ENCODE results near the gene ATXN1.

ATXN1 gene

GRCh38 chr6:16759181-16759645, 2.0 kb downstream of the ATXN1 start:
- DNase-seq (ENCODE audit: low spot score) (no peak), ATAC-seq (ENCODE audit: low read depth) (no peak)
- no peaks in the 10 kb centered on the region for H3K36me3 ChIP-seq (ENCODE audit: low read depth)
- H3K27ac ChIP-seq (ENCODE audit: poor library complexity, severe bottlenecking) = peak overlapping the region; percentile 87
- TF ChIP-seq CTCF (IDR thresholded peaks at IDR 0.05; ENCODE audit: poor library complexity, severe bottlenecking) = no peak
- H3K27me3 ChIP-seq (ENCODE audit: insufficient read depth, poor library complexity, severe bottlenecking) = no peaks in the 10 kb centered on the region
- peaks cover 52% of the 10 kb centered on the region for H3K4me1 ChIP-seq (ENCODE audit: insufficient read depth, poor library complexity, severe bottlenecking)
- peak overlapping the region; percentile 69 for H3K4me3 ChIP-seq (ENCODE audit: severe bottlenecking)
- H3K9me3 ChIP-seq (ENCODE audit: severe bottlenecking) = no peaks in the 10 kb centered on the region

- Histone ChIP-seq H3K9me3 (ENCODE audit: severe bottlenecking) (no peaks in the 10 kb centered on the region), H3K27me3 (ENCODE audit: insufficient read depth, poor library complexity, severe bottlenecking) (no peaks in the 10 kb centered on the region), H3K36me3 (ENCODE audit: low read depth) (no peaks in the 10 kb centered on the region), H3K4me1 (ENCODE audit: insufficient read depth, poor library complexity, severe bottlenecking) (peaks cover 44% of the 10 kb centered on the region), H3K27ac (ENCODE audit: poor library complexity, severe bottlenecking) (peak overlapping the region; percentile 87), H3K4me3 (ENCODE audit: severe bottlenecking) (no peak overlapping the region)
- DNase-seq (ENCODE audit: low spot score) = no peak
- TF ChIP-seq CTCF (IDR thresholded peaks at IDR 0.05; ENCODE audit: poor library complexity, severe bottlenecking) = no peak
- ATAC-seq (ENCODE audit: low read depth) = no peak
Measured at GRCh38 chr6:16758163-16758975, 2.9 kb downstream of the ATXN1 start.

GRCh38 chr6:16757332-16757731, 3.9 kb downstream of the ATXN1 start:
- peak overlapping the region; percentile 87 for H3K27ac ChIP-seq (ENCODE audit: poor library complexity, severe bottlenecking)
- no peak for ATAC-seq (ENCODE audit: low read depth)

GRCh38 chr6:16756660-16757255, 4.5 kb downstream of the ATXN1 start:
- DNase-seq (ENCODE audit: low spot score) (no peak), ATAC-seq (ENCODE audit: low read depth) (no peak)
- H3K27me3 ChIP-seq (ENCODE audit: insufficient read depth, poor library complexity, severe bottlenecking) = no peaks in the 10 kb centered on the region
- peak overlapping the region; percentile 87 for H3K27ac ChIP-seq (ENCODE audit: poor library complexity, severe bottlenecking)
- H3K4me1 ChIP-seq (ENCODE audit: insufficient read depth, poor library complexity, severe bottlenecking) = peaks cover 60% of the 10 kb centered on the region
- H3K9me3 ChIP-seq (ENCODE audit: severe bottlenecking) = no peaks in the 10 kb centered on the region
- H3K4me3 ChIP-seq (ENCODE audit: severe bottlenecking) = no peak overlapping the region
- TF ChIP-seq CTCF (IDR thresholded peaks at IDR 0.05; ENCODE audit: poor library complexity, severe bottlenecking) = no peak
- peaks cover 2% of the 10 kb centered on the region; the same call in 1 of the 2 replicates for H3K36me3 ChIP-seq (ENCODE audit: low read depth)

More at GRCh38 chr6:16757332-16757731, 3.9 kb downstream of the ATXN1 start:
- no peaks in the 10 kb centered on the region for H3K27me3 ChIP-seq (ENCODE audit: insufficient read depth, poor library complexity, severe bottlenecking)
- H3K4me1 ChIP-seq (ENCODE audit: insufficient read depth, poor library complexity, severe bottlenecking) = peaks cover 54% of the 10 kb centered on the region
- no peaks in the 10 kb centered on the region for H3K9me3 ChIP-seq (ENCODE audit: severe bottlenecking)
- H3K4me3 ChIP-seq (ENCODE audit: severe bottlenecking) = no peak overlapping the region
- no peak for DNase-seq (ENCODE audit: low spot score)
- TF ChIP-seq CTCF (IDR thresholded peaks at IDR 0.05; ENCODE audit: poor library complexity, severe bottlenecking) = no peak
- H3K36me3 ChIP-seq (ENCODE audit: low read depth) = no peaks in the 10 kb centered on the region

Measured in RWPE2 (cell line).